GM19239 (cell line): ENCODE measurements around the gene ROMO1.
"Not testable (repeated sequence)": the region's sequence is repeated elsewhere in the genome, so short reads cannot be mapped to it uniquely, and the experiment has no call there.

Experiments used
- DNase-seq: peaks from one replicate; pipeline ENCODE4 v3.0.0; 2011; ENCODE audit warnings: low spot score; ENCODE audit not compliant: insufficient read length
- FAIRE-seq: peaks from 2 replicates; lab custom pipeline; 2011; peaks lifted over from hg19 to GRCh38; lab: Jason Lieb, UNC

The ROMO1 gene

GRCh38 chr20:35743693-35744491 lies 44.7 kb downstream of the ROMO1 start:
- FAIRE-seq (peak; percentile 35), DNase-seq (no peak)

- FAIRE-seq: not testable (repeated sequence)
Observed at GRCh38 chr20:35744492-35744841, 45.3 kb downstream of the ROMO1 start.

More at GRCh38 chr20:35744492-35744841, 45.3 kb downstream of the ROMO1 start:
- DNase-seq: not testable (repeated sequence)
